ENCODE measurements around the gene STOX2.

DNA sequence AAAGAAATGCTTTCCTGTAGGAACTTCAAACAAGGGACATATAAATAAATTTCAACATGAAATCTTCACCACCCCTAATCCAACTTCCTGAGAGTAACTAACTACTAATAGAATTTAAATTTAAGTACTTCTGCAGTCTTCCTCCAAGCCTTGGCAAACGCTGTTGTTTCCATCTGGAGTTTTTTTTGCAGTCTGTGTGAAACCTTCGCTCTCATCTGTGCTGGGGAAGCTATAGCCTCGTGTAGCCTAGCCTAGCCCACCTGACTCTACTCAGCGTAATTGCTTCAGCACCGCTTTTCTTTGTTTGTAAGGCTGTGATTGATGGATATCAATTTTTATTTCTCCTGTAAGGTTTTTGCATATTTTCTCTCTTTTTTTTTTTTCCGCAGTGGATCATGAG is 30.9 kb downstream of the STOX2 start:
- TF ChIP-seq, protein P1, sequence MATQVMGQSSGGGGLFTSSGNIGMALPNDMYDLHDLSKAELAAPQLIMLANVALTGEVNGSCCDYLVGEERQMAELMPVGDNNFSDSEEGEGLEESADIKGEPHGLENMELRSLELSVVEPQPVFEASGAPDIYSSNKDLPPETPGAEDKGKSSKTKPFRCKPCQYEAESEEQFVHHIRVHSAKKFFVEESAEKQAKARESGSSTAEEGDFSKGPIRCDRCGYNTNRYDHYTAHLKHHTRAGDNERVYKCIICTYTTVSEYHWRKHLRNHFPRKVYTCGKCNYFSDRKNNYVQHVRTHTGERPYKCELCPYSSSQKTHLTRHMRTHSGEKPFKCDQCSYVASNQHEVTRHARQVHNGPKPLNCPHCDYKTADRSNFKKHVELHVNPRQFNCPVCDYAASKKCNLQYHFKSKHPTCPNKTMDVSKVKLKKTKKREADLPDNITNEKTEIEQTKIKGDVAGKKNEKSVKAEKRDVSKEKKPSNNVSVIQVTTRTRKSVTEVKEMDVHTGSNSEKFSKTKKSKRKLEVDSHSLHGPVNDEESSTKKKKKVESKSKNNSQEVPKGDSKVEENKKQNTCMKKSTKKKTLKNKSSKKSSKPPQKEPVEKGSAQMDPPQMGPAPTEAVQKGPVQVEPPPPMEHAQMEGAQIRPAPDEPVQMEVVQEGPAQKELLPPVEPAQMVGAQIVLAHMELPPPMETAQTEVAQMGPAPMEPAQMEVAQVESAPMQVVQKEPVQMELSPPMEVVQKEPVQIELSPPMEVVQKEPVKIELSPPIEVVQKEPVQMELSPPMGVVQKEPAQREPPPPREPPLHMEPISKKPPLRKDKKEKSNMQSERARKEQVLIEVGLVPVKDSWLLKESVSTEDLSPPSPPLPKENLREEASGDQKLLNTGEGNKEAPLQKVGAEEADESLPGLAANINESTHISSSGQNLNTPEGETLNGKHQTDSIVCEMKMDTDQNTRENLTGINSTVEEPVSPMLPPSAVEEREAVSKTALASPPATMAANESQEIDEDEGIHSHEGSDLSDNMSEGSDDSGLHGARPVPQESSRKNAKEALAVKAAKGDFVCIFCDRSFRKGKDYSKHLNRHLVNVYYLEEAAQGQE (IDR thresholded peaks at IDR 0.05; ENCODE audit: low read depth, low read length), result no peak
- TF ChIP-seq POLR2AphosphoS5 (IDR thresholded peaks at IDR 0.05; ENCODE audit: low read depth, low read length) (no peak), YY1 (IDR thresholded peaks at IDR 0.05; ENCODE audit: low read depth) (no peak), NFIC (IDR thresholded peaks at IDR 0.05; ENCODE audit: borderline replicate concordance) (no peak)
- TF ChIP-seq, protein P2, sequence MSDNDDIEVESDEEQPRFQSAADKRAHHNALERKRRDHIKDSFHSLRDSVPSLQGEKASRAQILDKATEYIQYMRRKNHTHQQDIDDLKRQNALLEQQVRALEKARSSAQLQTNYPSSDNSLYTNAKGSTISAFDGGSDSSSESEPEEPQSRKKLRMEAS (IDR thresholded peaks at IDR 0.05; ENCODE audit: low read depth), result no peak

Data from SK-N-SH (cell line).